Bone marrow (tissue), 2 donors: Measurements from ENCODE around the gene PIGK.
"Not testable (repeated sequence)": the region's sequence is repeated elsewhere in the genome, so short reads cannot be mapped to it uniquely, and the experiment has no call there.

Experiments
- DNase-seq, 2 donors: peaks; one replicate each; lab custom pipeline; 2025; lab: John Stamatoyannopoulos, UW

PIGK gene

DNA sequence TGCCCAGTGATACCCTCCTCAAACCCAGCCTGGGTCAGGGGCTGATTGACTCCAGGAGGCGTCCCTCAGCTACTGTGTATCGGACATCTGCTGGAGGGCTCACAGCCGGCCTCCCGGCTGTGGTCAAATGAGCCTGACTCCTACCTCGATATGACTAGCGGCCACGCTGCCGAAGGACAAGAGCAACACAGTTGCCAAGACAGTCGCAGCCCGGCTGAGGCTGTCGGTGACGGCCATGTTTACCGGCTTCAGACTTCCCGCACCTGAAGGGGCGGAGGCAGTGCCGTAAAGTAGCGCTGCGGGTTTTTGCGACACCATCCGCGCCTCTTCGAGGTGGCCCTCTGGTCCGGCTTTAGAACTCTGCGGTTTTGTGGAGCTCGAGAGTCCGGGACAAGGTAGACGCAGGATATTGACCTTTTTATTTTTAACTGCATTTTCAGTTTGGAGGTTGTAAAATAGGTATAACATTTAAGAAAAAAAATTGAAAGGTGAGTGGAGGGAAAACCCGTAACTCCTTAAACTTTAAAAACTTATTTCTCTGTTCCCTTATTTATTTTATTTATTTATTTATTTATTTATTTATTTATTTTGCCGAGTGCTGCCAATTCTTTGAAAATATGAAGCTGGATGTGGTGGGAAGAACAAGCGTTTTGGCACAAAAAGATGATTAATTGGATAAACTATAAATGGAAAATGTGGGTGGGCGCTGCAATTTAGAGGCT, at the start of gene PIGK:
Gene PIGK (minus strand): TSS at position 265 of the 722 bp plus-strand sequence. CDS start 28 bp downstream, at position 237.
- DNase-seq: peak; percentile 40 to 55

DNA sequence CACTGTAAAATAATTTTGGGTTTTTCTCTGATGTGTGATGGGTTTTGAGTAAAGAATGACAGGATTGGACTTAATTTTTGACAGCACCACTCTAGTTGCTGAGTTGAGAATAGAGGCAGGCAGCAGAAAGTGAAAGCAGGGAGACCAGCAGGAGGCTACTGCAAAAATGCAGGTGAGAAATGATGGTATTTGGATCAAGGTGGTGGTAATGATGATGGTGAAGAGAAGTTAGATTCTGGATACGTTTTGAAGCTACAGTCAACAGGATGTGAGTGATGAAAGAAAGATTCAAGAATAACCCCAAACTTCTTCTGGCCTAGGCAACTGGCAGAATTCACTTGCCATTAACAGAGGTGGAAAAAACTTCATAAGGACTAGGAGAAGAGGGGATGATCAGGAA, 47.8 kb upstream of the PIGK start:
- no peak for DNase-seq

DNA sequence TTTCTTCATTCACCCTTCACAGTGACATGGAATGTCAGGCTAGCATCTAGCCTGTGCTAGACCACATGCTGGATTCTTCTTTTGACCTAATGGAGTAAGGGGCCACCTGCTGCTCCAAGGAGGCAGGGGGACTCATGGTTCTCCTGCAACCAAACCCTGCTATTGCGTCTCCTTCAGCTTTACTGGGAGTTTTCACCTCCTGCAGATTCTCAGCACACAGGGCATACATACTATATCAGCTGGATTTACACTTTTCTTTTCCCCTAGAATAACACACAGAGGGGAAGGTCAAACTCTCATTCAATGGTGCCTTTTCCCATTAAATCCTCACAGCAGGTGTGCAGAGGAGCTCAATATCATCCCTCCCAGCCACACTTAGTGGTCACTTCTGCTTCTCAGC, 46.0 kb upstream of the PIGK start:
- DNase-seq: no peak

DNA sequence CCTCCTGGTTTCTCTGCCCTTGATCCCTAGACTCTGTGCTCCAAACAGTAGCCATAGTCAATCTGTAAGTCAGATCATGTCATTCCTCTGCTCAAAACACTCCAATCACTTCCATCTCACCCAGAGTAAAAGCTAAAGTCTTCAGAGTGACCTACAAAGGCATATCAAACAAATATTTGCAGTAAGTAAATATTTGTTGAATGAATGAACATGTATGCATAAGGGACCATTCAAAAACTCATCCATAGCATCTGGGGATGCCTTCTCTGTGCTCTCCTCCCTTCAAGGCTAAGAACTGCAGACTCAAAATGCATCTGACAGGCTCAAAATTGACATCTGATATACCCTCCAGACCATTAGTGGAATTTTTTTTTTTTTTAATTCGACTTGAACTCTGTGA, 44.5 kb upstream of the PIGK start:
- DNase-seq: no peak

DNA sequence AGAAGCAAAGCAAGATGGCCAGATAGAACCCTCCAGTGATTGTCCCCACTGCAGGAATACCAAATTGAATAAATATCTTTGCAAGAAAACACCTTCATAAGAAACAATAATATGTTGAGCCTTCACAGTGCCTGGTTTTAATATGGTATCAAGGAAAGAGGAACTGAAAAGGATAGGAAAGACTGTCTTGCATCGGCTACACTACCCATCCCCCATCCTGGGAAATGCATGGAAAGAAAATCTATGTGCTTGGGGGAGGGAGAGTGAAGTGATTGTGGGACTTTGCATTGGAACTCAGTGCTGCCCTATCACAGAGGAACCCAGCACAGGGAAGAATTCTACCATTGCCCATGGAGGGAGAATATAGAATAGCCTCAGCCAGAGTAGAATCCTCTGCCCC, 34.0 kb upstream of the PIGK start:
- DNase-seq: no peak

DNA sequence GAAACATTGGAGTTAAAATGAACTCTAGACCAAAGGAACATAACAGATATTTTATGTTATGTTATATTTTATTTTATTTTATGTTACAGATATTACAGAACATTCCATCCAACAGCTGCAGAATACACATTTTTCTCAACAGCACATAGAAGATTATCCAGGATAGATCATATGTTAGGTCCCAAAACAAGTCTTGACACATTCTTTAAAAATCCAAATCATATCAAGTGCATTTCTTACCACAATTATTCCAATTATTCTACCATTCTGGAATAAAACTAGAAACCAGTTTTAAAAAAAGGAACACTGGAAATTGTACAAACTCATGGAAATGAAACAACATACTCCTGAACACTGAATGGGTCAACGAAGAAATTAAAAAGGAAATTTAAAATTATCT, 30.9 kb upstream of the PIGK start:
- DNase-seq: no peak

DNA sequence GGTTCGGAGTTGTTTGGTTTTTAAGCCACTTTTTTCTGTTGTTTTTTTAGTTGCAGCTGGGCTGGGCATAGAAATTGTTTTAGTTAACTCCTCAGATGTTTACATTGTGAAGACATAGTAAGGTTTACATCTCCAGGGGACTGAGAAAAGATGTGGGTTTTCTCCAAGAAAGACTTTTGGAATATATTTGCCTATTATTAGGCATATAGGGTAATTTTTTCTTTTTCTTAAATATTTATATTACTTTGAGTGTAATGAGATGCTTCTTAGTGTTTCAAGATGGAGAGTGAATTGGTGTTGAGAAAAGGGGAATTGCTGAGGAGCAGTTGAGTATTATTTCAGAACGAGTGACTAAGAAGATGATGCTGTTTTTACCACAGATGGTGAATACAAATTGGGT, 26.6 kb upstream of the PIGK start:
- DNase-seq: no peak

DNA sequence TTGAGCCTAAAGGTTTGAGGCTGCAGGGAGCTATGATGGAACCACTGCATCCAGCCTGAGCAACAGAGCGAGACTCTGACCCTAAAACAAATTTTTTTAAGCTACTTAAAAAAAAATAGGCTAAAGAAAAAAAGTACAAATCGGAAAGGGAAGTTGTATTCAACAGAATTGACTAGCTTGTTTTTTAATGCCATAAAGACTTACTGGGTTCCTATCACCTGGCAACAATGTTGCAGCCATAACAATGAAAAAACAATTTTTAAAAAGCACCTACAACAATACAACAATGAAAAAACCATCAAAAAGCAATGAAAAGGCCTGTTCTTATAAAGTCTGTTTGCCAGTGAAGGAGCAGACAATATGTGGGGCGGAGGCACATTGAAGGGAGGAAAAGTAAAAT, 20.1 kb upstream of the PIGK start:
- DNase-seq: no peak

DNA sequence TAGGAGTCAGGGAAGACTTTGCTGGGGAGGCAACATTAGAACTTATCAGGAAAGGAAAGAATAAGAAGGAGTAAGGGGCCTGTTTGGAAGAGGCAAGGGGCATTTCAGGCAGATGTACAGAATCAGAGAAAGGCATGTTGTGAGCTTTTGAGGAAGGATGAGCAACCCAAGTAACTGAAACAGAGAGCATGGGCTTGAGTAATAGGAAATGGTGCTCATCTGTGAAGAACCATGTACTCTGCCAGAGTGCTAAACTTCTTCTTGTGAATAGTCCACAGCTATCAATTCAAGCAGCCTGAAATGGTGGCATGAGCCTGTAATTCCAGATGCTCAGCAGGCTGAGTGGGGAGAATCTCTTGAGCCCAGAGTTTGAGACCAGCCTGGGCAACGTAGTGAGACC, 19.2 kb upstream of the PIGK start:
- peak in 1 of 2 donors; percentile 3 for DNase-seq

DNA sequence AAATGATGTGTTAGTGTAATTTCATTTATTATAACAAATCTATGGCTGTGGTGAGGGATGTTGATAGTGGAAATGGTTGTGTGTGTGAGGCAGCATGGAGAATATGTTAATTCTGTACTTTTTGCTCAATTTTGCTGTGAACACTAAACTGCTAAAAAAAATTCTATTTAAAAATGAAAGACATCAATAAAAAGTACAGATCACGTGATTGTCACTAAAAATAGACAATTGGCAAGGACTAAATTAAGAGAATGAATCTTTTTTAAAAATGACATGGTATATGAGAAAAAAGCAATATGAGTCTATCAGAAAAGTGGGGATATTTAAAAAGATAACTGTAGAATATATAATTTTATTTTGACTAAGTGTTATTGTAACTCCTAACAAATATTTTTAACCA, 15.7 kb upstream of the PIGK start:
- DNase-seq: no peak

DNA sequence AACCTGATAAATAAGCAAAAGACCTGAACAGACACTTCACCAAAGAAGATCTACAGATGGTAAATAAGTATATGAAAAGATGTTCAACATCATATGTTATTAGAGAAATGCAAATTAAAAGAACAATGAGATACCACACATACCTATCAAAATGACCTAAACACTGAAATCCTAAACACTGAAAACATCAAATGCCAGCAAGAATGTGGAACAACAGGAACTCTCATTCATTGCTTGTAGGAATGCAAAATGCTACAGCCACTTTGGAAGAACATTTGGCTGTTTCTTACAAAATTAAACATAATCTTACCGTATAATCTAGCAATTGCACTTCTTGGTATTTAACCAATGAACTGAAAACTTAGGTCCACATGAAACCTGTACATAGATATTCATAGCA, 14.9 kb upstream of the PIGK start:
- no peak for DNase-seq

DNA sequence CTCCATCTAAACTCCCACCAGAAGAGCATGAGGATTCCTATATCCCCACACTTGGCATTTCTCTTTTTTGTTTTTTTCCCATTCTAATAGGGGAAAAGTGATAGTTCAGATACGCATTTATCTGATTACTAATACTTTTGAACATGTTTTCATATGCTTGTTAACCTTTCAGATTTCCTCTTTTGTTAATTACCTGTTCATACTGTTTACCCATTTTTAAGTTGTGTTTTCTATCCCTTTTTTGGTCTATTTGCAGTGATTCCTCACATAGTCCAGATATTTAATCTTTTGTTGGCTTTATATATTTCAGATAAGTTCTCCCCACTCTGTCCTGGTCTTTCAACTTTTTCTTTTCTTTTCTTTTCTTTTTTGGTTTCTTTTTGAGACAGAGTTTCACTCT, 13.6 kb upstream of the PIGK start:
- DNase-seq: no peak

DNA sequence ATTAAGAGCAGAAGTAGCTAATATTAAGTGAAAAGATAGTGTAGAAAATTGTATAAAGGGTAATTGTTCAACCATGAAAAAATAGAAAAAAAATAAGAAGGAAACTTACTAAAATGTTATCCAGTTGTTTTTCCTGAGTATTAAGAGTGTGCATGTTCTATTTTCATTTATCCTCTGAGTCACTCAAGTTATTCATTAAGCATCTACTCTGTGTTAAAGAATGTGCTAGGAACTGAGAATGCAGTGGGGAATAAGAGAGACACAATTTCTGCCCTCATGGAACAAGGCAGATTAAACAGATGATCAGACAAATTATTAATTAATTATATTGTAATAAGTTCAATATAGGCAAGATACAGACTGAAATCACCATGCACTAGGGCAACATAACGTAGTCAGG, 10.8 kb upstream of the PIGK start:
- DNase-seq: no peak

DNA sequence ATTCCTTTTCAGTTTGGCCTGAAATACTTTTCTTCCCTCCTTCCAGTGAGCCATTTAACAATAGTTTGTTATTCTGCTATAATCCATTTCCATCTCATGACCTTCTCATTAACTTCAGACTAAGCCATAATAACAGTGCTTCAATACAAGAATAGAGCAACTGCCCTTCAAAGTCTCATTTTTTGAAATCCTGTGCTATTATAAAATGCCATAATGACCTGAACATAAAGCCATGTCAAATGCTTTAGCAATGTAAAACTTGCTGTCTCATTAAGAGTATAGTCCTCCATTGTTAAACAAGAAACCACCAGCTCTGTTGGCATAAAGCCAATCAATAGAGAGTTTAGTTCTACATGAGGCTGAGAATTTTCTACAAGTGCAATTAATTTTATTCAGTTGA, 9.6 kb upstream of the PIGK start:
- DNase-seq: no peak

DNA sequence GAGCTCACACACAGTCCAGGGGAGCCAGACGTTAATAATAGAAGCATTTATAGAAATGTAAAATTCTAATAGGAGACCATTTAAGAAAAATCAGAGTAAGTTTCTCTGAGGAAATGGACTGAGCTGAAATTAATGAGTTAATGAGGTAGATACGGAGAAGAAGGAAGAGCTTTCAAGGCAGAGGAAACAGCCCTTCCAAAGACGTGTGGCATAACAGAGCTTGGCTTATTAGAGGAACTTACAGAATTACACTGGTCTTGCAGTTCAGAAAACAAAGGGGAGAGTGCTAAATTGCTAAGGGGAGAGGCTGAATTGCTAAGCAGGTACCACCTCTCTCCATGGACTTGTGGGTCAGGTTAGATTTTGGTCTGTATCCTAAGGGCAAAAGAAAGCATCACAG, 8.2 kb upstream of the PIGK start:
- DNase-seq: peak in 1 of 2 donors; percentile 55

DNA sequence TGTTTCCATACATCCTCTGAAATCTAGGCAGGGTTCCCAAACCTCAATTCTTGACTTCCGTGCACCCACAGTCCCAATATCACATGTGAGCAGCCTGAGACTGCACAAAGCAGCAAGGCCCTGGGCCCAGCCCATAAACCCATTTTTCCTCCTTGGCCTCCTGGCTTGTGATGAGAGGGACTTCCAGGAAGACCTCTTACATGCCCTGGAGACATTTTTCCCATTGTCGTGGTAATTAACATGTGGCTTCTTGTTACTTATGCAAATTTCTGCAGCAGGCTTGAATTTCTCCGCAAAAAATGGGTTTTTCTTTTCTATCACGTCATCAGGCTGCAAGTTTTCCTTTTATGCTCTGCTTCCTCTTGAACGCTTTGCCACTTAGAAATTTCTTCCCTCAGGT, 3.3 kb upstream of the PIGK start:
- DNase-seq: no peak

DNA sequence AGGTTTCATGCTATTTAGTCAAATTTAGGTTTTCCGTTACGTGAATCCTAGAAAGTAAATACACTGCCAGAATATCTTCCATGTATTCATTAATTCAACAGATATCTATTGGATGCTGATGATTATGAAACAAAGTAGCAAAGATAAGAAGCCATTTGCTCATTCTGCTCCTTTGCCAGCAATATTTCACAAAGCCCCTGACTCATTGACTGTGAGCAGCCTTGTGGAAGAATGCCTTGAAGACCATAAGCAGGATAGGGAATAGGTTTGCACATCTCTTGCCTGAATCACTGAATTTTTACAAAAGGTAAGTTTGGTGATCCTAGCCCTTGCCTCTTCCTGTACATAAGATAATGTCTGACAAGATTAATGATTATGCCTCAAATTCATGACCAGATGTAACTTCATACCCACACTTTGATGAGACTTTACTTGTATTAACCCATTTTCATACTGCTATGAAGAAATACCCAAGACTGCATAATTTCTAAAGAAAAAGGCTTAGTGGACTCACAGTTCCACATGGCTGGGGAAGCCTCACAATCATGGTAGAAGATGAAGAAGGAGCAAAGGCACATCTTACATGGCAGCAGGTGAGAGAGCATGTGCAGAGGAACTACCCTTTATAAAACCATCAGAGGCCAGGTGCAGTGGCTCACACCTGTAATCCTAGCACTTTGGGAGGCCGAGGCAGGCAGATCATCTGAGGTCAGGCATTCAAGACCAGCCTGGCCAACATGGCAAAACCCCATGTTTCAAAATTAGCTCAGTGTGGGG, 1.6 kb upstream of the PIGK start:
- no peak for DNase-seq

DNA sequence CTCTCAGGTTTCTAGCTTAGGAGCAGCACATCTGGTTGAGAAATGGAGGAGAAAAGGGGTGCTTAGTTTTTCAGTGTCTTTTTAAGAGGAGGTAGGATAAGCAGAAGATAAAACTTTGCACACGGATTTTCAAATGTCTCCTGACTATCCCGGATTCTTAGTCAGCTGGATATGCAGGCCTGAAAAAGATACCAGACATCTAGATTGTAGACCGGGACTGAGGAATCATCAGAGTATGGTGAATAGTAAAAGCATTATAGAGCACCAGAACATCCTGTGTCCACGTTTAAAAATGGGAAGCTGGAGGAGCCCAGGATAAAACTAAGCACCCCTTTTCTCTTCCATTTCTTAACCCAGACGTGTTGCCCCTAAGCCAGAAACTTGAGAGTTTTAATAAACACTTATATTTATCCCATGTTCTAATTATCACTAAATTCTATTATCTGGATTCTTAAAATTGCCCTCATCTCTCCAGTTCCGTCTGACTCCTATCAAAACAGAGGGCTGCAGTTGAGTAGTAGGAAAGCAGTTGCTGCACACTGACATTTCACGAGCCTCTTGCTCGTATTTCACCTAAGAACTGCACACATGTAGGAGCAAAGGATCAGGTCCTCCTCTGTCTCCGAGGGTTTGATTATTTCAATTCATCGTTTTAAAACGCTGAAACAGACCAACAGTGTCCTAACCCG, 609 bp downstream of the PIGK start:
- DNase-seq: peak in 1 of 2 donors; percentile 16

DNA sequence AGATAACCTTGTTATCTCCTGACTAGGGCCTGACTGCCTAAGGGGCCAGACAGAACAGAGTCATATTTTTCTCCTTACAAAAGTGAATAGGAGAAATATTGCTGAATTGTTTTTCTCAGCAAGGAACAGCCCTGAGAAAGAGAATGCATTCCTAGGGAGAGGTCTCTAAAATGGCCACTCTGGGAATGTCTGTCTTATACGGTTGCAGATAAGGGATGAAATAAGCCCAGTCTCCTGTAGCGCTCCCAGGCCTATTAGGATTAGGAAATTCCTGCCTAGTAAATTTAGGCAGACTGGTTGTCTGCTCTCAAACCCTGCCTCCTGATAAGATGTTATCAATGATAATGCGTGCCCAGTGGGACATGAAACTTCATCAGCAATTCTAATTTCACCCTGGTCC, 15.2 kb downstream of the PIGK start:
- DNase-seq: not testable (repeated sequence)

DNA sequence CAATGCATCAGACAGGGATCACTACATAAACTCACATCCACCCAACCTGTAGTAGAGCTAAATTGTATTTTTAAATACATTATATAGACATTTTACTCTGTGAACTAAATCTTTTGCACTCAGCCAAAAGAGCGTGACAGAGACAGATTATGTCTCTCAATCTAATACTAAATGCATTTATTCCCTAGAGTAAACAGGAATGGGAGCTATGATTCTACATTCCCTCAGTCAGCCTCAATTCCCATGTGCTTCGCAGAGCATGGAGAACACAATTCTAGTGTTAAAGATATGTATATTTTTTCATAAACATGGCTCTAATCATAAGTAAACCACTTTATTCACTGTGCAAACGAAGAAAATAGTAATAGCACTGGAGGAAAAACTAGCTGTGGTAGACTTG, 16.5 kb downstream of the PIGK start:
- DNase-seq: no peak

DNA sequence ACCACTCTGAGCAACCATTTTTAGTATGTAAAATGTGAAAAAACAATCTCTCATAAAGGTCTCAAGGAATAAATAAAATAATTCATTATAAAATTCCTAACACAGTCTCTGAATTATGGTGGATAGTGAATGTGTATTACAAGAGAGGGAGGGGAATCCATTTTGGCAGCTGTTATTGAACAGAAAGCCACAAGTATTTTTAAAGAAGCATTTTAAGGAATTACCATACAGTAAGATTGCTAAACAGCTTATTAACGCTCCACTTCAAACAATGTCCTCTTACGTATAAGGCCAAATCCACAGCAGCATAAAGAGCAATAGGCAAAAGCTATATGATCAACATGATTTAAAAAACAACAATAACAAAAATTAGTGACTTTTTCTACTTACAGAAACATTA, 18.4 kb downstream of the PIGK start:
- no peak for DNase-seq

DNA sequence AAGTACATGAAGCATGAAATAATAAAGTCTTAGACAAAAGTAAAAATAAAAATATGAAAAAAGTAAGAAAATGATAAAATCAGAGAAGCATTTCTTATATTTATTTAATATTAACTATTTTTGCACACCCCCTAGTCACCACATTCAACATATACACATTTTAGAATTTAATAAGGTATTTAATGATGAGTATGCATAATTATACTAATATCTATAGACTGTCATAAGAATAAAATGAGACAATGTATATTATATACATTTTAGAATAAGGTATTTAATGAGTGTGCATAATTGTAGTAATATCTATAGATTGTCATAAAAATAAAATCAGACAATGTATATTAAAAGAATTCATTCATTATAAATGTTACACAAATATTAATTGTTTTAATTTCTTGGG, 18.9 kb downstream of the PIGK start:
- DNase-seq: no peak

DNA sequence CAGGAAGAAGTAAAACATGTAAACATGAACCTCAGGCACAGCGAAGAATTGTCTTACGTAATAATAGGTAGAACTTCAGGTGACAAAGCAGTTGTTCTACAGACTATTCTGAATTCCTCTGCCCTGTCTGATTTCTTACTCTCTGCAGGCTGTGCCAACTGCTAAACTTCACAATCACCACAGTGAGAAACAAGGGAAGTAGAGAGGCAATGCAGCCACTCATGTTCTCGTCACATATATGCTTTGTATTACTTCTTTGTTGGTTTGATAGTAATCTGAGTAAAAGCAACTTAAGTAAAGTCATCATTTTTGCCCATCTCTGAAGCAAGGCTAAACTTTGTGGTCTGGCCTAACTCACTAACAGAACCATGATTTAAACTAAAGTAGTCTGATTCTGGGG, 21.9 kb downstream of the PIGK start:
- DNase-seq: no peak
